IMR-90 (cell line): Measurements from ENCODE around the gene DSCAML1.

Experiments
- BHLHE40 ChIP-seq: fragments of 150-350 bp; IDR thresholded peaks from 2 replicates; pipeline ENCODE4 v1.6.1; 2016; ENCODE audit warnings: mild to moderate bottlenecking, low read depth, low read length
- CEBPB ChIP-seq: IDR thresholded peaks from 2 replicates; pipeline ENCODE4 v1.6.1; 2012; ENCODE audit warnings: low read depth, low read length, improper control_type of control experiment
- CTCF ChIP-seq: conservative IDR thresholded peaks from 2 replicates; pipeline ENCODE4 v1.5.1; 2012; ENCODE audit warnings: mild to moderate bottlenecking, low read depth, low read length, improper control_type of control experiment
- FOS ChIP-seq: fragments of 150-350 bp; IDR thresholded peaks from 2 replicates; pipeline ENCODE4 v1.6.1; 2016; ENCODE audit warnings: low read depth, low read length
- MAFK ChIP-seq: IDR thresholded peaks from 2 replicates; pipeline ENCODE4 v1.6.1; 2012; ENCODE audit warnings: low read depth, low read length, improper control_type of control experiment
- NFE2L2 ChIP-seq: fragments of 150-350 bp; IDR thresholded peaks from 2 replicates; pipeline ENCODE4 v1.6.1; 2016; ENCODE audit warnings: low read depth, mild to moderate bottlenecking, low read length
- POLR2A ChIP-seq: IDR thresholded peaks from 2 replicates; pipeline ENCODE4 v1.6.1; 2012; ENCODE audit warnings: mild to moderate bottlenecking, low read depth, low read length
- RAD21 ChIP-seq: IDR thresholded peaks from 2 replicates; pipeline ENCODE4 v1.6.1; 2012; ENCODE audit warnings: low read length, improper control_type of control experiment

- TF ChIP-seq CTCF (peak; percentile 91), BHLHE40 (no peak), POLR2A (no peak), CEBPB (no peak), FOS (no peak), RAD21 (peak; percentile 73), NFE2L2 (no peak), MAFK (no peak)
Measured at GRCh38 chr11:117843666-117844484, 46.9 kb upstream of the DSCAML1 start.
